Caco-2 (cell line): Measurements from ENCODE around the gene CDSN. TPM values are rescaled to one million over a fixed set of nuclear protein-coding genes. Genes with fewer than 3 reads are reported as not detected.

Experiments
- BruUV-seq: library from RNA; stranded (reverse); fragments of 400-500 nt; replicated peaks from 2 replicates; lab custom pipeline; 2021; lab: Mats Ljungman, UMichigan
- CTCF ChIA-PET: fragments of 300-600 bp; sonication (Branson Sonifier 250); formaldehyde crosslinking; loops from one replicate; lab custom pipeline; 2022; ENCODE audit warnings: antibody characterized with exemption; lab: Charles Lee
- POLR2A ChIA-PET: fragments of 300-600 bp; sonication (Branson Sonifier 250); formaldehyde crosslinking; loops from one replicate; lab custom pipeline; 2022; ENCODE audit warnings: antibody characterized with exemption; lab: Charles Lee
- DNase-seq, 2 experiments: peaks; one replicate each; pipeline versions ENCODE4 v3.0.0 to v3.0.0-alpha.2; 2020 to 2022
- H3K27me3 ChIP-seq: replicated peaks from 2 replicates; pipeline ENCODE4 v1.6.0; 2011; ENCODE audit warnings: low read length; ENCODE audit not compliant: control insufficient read depth, insufficient read depth
- H3K36me3 ChIP-seq: 2 replicates; pipeline ENCODE4 v1.5.1; 2011; ENCODE audit warnings: low read length; ENCODE audit not compliant: control insufficient read depth, insufficient read depth
- H3K4me1 ChIP-seq: fragments of 250-450 bp; sonication (Bioruptor Pico); 2 replicates; pipeline ENCODE4 v1.5.1; 2020; ENCODE audit warnings: mild to moderate bottlenecking
- H3K4me3 ChIP-seq: 2 replicates; pipeline ENCODE4 v1.5.1; 2011; ENCODE audit warnings: low read depth, mild to moderate bottlenecking, control low read depth, low read length
- H3K9me3 ChIP-seq: fragments of 250-450 bp; sonication (Bioruptor Pico); 2 replicates; pipeline ENCODE4 v1.5.1; 2020; ENCODE audit warnings: mild to moderate bottlenecking, moderate library complexity
- H3K27ac Mint-ChIP-seq: one replicate; pipeline ENCODE4 v1.8.0; 2022; ENCODE audit warnings: mixed read lengths; ENCODE audit not compliant: unreplicated experiment
- H3K27me3 Mint-ChIP-seq: one replicate; pipeline ENCODE4 v1.8.0; 2022; ENCODE audit warnings: mixed read lengths; ENCODE audit not compliant: insufficient read depth, unreplicated experiment
- H3K36me3 Mint-ChIP-seq: one replicate; pipeline ENCODE4 v1.8.0; 2022; ENCODE audit warnings: mild to moderate bottlenecking, mixed read lengths; ENCODE audit not compliant: insufficient read depth, unreplicated experiment
- H3K4me1 Mint-ChIP-seq: one replicate; pipeline ENCODE4 v1.8.0; 2022; ENCODE audit warnings: low read depth, mixed read lengths; ENCODE audit not compliant: unreplicated experiment
- H3K4me3 Mint-ChIP-seq: one replicate; pipeline ENCODE4 v1.8.0; 2022; ENCODE audit warnings: mild to moderate bottlenecking, moderate library complexity, mixed read lengths; ENCODE audit not compliant: unreplicated experiment
- H3K9me3 Mint-ChIP-seq: one replicate; pipeline ENCODE4 v1.8.0; 2022; ENCODE audit warnings: mixed read lengths; ENCODE audit not compliant: unreplicated experiment
- CTCF ChIP-seq, 2 experiments: fragments of 200-600 bp in 1 of 2; IDR thresholded peaks; 1 replicate in 1 of 2; 2 replicates in 1 of 2; pipeline versions ENCODE4 v1.5.1 to v1.8.0; 2011 to 2022; ENCODE audit warnings: antibody characterized with exemption in 1 of 2, control low read depth in 1 of 2, inconsistent platforms in 1 of 2, low read depth in 1 of 2, low read length in 1 of 2, mild to moderate bottlenecking in 1 of 2, moderate library complexity in 1 of 2; ENCODE audit not compliant: insufficient read depth in 1 of 2, severe bottlenecking in 1 of 2, unreplicated experiment in 1 of 2
- intact Hi-C: fragments of 100-400 bp; cut with micrococcal nuclease; formaldehyde crosslinking; loops from one replicate; pipeline ENCODE4 v1.10.0; 2022; ENCODE audit not compliant: unreplicated experiment
- total RNA-seq: library from RNA; stranded (reverse); gene quantifications from 2 replicates; pipeline ENCODE4 v1.2.3, GENCODE V29; 2022

Gene CDSN
- total RNA-seq, 1 experiment from 2014 or later: not detected

- Mint-ChIP-seq H3K27ac (no peak within 1 kb of the TSS), H3K36me3 (peaks cover 6% of the 10 kb centered on the region), H3K4me1 (peaks cover 31% of the 10 kb centered on the region), H3K27me3 (peaks cover 4% of the 10 kb centered on the region), H3K4me3 (no peak within 1 kb of the TSS), H3K9me3 (no peaks in the 10 kb centered on the region)
- no peaks in the 10 kb centered on the region for H3K36me3 ChIP-seq
- H3K4me1 ChIP-seq: peaks cover 31% of the 10 kb centered on the region
- BruUV-seq: no TSS peak
- no peak for DNase-seq
- H3K27me3 ChIP-seq: no peaks in the 10 kb centered on the region
- no peaks in the 10 kb centered on the region for H3K9me3 ChIP-seq
- POLR2A ChIA-PET: no interaction called here
- CTCF ChIA-PET: interaction anchor here (0.5 to 1.2 kb wide), 2 partner anchors 25 to 273 kb away, joined by 3 to 4 read pairs; no protein-coding TSS in a partner anchor
- no peak for TF ChIP-seq CTCF (IDR thresholded peaks at IDR 0.05; ENCODE audit: insufficient read depth in 1 of 2, low read depth in 1 of 2, low read length in 1 of 2, severe bottlenecking in 1 of 2, unreplicated experiment in 1 of 2)
- intact Hi-C loops: no loop called here
- no peak within 1 kb of the TSS for H3K4me3 ChIP-seq
Observed at GRCh38 chr6:31112478-31112877, 7.8 kb downstream of the CDSN start, which contains the start of gene C6orf15. TSS of gene C6orf15 (minus strand) at chr6:31112575. CDS start at chr6:31112555, 20 bp downstream.

- no peak overlapping the region for H3K27ac Mint-ChIP-seq
- H3K27me3 Mint-ChIP-seq: peaks cover 4% of the 10 kb centered on the region
- CTCF ChIA-PET: interaction anchor here (0.5 kb wide), 1 partner anchor 272 kb away, joined by 4 read pairs; no protein-coding TSS in a partner anchor
- no peaks in the 10 kb centered on the region for H3K27me3 ChIP-seq
- no peak for DNase-seq
- peaks cover 31% of the 10 kb centered on the region for H3K4me1 ChIP-seq
- no peak overlapping the region for H3K4me3 Mint-ChIP-seq
- H3K36me3 ChIP-seq: no peaks in the 10 kb centered on the region
- no peak for TF ChIP-seq CTCF (IDR thresholded peaks at IDR 0.05; ENCODE audit: insufficient read depth in 1 of 2, low read depth in 1 of 2, low read length in 1 of 2, severe bottlenecking in 1 of 2, unreplicated experiment in 1 of 2)
- H3K4me1 Mint-ChIP-seq: peaks cover 31% of the 10 kb centered on the region
- no peak overlapping the region for H3K4me3 ChIP-seq
- no peaks in the 10 kb centered on the region for H3K9me3 Mint-ChIP-seq
- peaks cover 6% of the 10 kb centered on the region for H3K36me3 Mint-ChIP-seq
- intact Hi-C loops: no loop called here
- POLR2A ChIA-PET: no interaction called here
- H3K9me3 ChIP-seq: no peaks in the 10 kb centered on the region
- no TSS peak for BruUV-seq
Observed at GRCh38 chr6:31111712-31112111, 8.5 kb downstream of the CDSN start.

- H3K9me3 ChIP-seq: no peaks in the 10 kb centered on the region
- H3K4me3 ChIP-seq: no peak overlapping the region
- no peaks in the 10 kb centered on the region for H3K36me3 ChIP-seq
- no peak overlapping the region for H3K4me3 Mint-ChIP-seq
- no peak for DNase-seq
- H3K27ac Mint-ChIP-seq: no peak overlapping the region
- ChIA-PET POLR2A (no interaction called here), CTCF (interaction anchor here (0.6 kb wide), 1 partner anchor 152 kb away, joined by 3 read pairs; no protein-coding TSS in a partner anchor)
- peaks cover 4% of the 10 kb centered on the region for H3K27me3 Mint-ChIP-seq
- peaks cover 31% of the 10 kb centered on the region for H3K4me1 ChIP-seq
- peaks cover 6% of the 10 kb centered on the region for H3K36me3 Mint-ChIP-seq
- H3K27me3 ChIP-seq: no peaks in the 10 kb centered on the region
- H3K9me3 Mint-ChIP-seq: no peaks in the 10 kb centered on the region
- H3K4me1 Mint-ChIP-seq: peaks cover 31% of the 10 kb centered on the region
- no peak for TF ChIP-seq CTCF (IDR thresholded peaks at IDR 0.05; ENCODE audit: insufficient read depth in 1 of 2, low read depth in 1 of 2, low read length in 1 of 2, severe bottlenecking in 1 of 2, unreplicated experiment in 1 of 2)
- intact Hi-C loops: no loop called here
- BruUV-seq: no TSS peak
Observed at GRCh38 chr6:31110825-31111582, 9.2 kb downstream of the CDSN start.
